ENCODE data around the gene HRH1. TPM values are rescaled to one million over a fixed set of nuclear protein-coding genes. Genes with fewer than 3 reads are reported as not detected.

HRH1 gene
- total and polyA plus RNA-seq, 4 donors = 2.3 to 8.3 (median 4.6) TPM

- no peak for DNase-seq
- Histone ChIP-seq H3K4me3 (no peak overlapping the region), H3K4me1 (ENCODE audit: control insufficient read depth in 5 of 5, insufficient read depth in 5 of 5, low read length in 5 of 5) (no peaks in the 10 kb centered on the region), H3K36me3 (ENCODE audit: control insufficient read depth in 4 of 4, insufficient read depth in 4 of 4, low read length in 4 of 4) (no peaks in the 10 kb centered on the region), H3K27me3 (ENCODE audit: control insufficient read depth in 3 of 3, insufficient read depth in 3 of 3, low read length in 2 of 3) (peaks cover 0 to 2% (median 0%) of the 10 kb centered on the region in 3 donors), H3K9me3 (ENCODE audit: control insufficient read depth in 4 of 4, insufficient read depth in 3 of 4, low read length in 3 of 4) (no peaks in the 10 kb centered on the region), H3K27ac (ENCODE audit: low read depth in 1 of 2, low read length in 1 of 2) (no peak overlapping the region), H3K9ac (ENCODE audit: insufficient read depth in 1 of 2, low read length in 2 of 2) (no peak overlapping the region)
- WGBS, 2 donors = 91 to 96% methylated on average over 6 of the region's 6 CpGs
- TF ChIP-seq CTCF (IDR thresholded peaks at IDR 0.05; ENCODE audit: control extremely low read depth, extremely low read depth) = no peak
- no peak for ATAC-seq (ENCODE audit: insufficient read depth, low FRiP score)
These were observed 91.8 kb downstream of the HRH1 start for GRCh38 chr3:11245827-11246662.

- TF ChIP-seq CTCF (IDR thresholded peaks at IDR 0.05; ENCODE audit: control extremely low read depth, extremely low read depth) = no peak
- DNase-seq (no peak), ATAC-seq (ENCODE audit: insufficient read depth, low FRiP score) (no peak)
- no peaks in the 10 kb centered on the region for H3K9me3 ChIP-seq (ENCODE audit: control insufficient read depth in 4 of 4, insufficient read depth in 3 of 4, low read length in 3 of 4)
- no peak overlapping the region for H3K27ac ChIP-seq (ENCODE audit: low read depth in 1 of 2, low read length in 1 of 2)
- H3K4me1 ChIP-seq (ENCODE audit: control insufficient read depth in 5 of 5, insufficient read depth in 5 of 5, low read length in 5 of 5) = no peaks in the 10 kb centered on the region
- peaks cover 0 to 2% (median 0%) of the 10 kb centered on the region in 3 donors for H3K27me3 ChIP-seq (ENCODE audit: control insufficient read depth in 3 of 3, insufficient read depth in 3 of 3, low read length in 2 of 3)
- 95 to 96% methylated on average over 2 of the region's 2 CpGs for WGBS, 2 donors
- no peak overlapping the region for H3K4me3 ChIP-seq
- H3K36me3 ChIP-seq (ENCODE audit: control insufficient read depth in 4 of 4, insufficient read depth in 4 of 4, low read length in 4 of 4) = no peaks in the 10 kb centered on the region
- H3K9ac ChIP-seq (ENCODE audit: insufficient read depth in 1 of 2, low read length in 2 of 2) = no peak overlapping the region
These were observed 92.3 kb downstream of the HRH1 start for GRCh38 chr3:11246663-11246970.

GRCh38 chr3:11247362-11247761 is 93.1 kb downstream of the HRH1 start:
- WGBS, 2 donors = 56 to 68% methylated on average over 8 of the region's 8 CpGs
- H3K9me3 ChIP-seq (ENCODE audit: control insufficient read depth in 4 of 4, insufficient read depth in 3 of 4, low read length in 3 of 4) = no peaks in the 10 kb centered on the region
- H3K4me3 ChIP-seq = no peak overlapping the region
- DNase-seq (no peak), ATAC-seq (ENCODE audit: insufficient read depth, low FRiP score) (no peak)
- TF ChIP-seq CTCF (IDR thresholded peaks at IDR 0.05; ENCODE audit: control extremely low read depth, extremely low read depth) = no peak
- H3K36me3 ChIP-seq (ENCODE audit: control insufficient read depth in 4 of 4, insufficient read depth in 4 of 4, low read length in 4 of 4) = no peaks in the 10 kb centered on the region
- no peak overlapping the region for H3K27ac ChIP-seq (ENCODE audit: low read depth in 1 of 2, low read length in 1 of 2)
- no peaks in the 10 kb centered on the region for H3K4me1 ChIP-seq (ENCODE audit: control insufficient read depth in 5 of 5, insufficient read depth in 5 of 5, low read length in 5 of 5)
- H3K27me3 ChIP-seq (ENCODE audit: control insufficient read depth in 3 of 3, insufficient read depth in 3 of 3, low read length in 2 of 3) = peaks cover 0 to 6% (median 0%) of the 10 kb centered on the region in 3 donors
- H3K9ac ChIP-seq (ENCODE audit: insufficient read depth in 1 of 2, low read length in 2 of 2) = no peak overlapping the region
